ENCODE measurements around the gene NEK11. TPM values are rescaled to one million over a fixed set of nuclear protein-coding genes. Genes with fewer than 3 reads are reported as not detected.

The NEK11 gene
- total RNA-seq, 2 experiments from 2014 or later: 1.6 to 4.2 TPM

- ATAC-seq (ENCODE audit: poor library complexity) (no peak), DNase-seq (no peak)
- Histone ChIP-seq H3K27me3 (ENCODE audit: control insufficient read depth in 1 of 2, insufficient read depth in 2 of 2, low read length in 2 of 2) (no peaks in the 10 kb centered on the region), H3K4me3 (ENCODE audit: low read length) (no peak overlapping the region), H3K9me3 (ENCODE audit: control insufficient read depth in 1 of 2, insufficient read depth in 1 of 2, low read length in 2 of 2) (no peaks in the 10 kb centered on the region), H3K4me1 (ENCODE audit: insufficient read depth, low read length) (no peaks in the 10 kb centered on the region), H3K27ac (ENCODE audit: low read depth in 1 of 2, low read length in 2 of 2) (no peak overlapping the region), H3K36me3 (ENCODE audit: insufficient read depth, low read length) (no peaks in the 10 kb centered on the region)
- CTCF ChIA-PET: no interaction called here
- intact Hi-C loops (cut with DNase I, micrococcal nuclease): no loop called here
- no peaks in the 10 kb centered on the region for H3K4me1 Mint-ChIP-seq (ENCODE audit: low read depth)
- no peak for TF ChIP-seq CTCF (IDR thresholded peaks at IDR 0.05)
- no peaks in the 10 kb centered on the region for H3K9me3 Mint-ChIP-seq
- no peak overlapping the region for H3K27ac Mint-ChIP-seq
- no peak overlapping the region for H3K4me3 Mint-ChIP-seq
- POLR2A ChIA-PET: no interaction called here
- H3K27me3 Mint-ChIP-seq: no peaks in the 10 kb centered on the region
- no peaks in the 10 kb centered on the region for H3K36me3 Mint-ChIP-seq (ENCODE audit: low read depth)
Measured at GRCh38 chr3:131277836-131278497, 251.3 kb downstream of the NEK11 start.

- H3K27ac Mint-ChIP-seq: no peak overlapping the region
- ChIA-PET CTCF (no interaction called here), POLR2A (no interaction called here)
- no peak overlapping the region for H3K4me3 Mint-ChIP-seq
- H3K36me3 Mint-ChIP-seq (ENCODE audit: low read depth): no peaks in the 10 kb centered on the region
- no peak for TF ChIP-seq CTCF (IDR thresholded peaks at IDR 0.05)
- Histone ChIP-seq H3K27ac (ENCODE audit: low read depth in 1 of 2, low read length in 2 of 2) (no peak overlapping the region), H3K36me3 (ENCODE audit: insufficient read depth, low read length) (no peaks in the 10 kb centered on the region), H3K4me3 (ENCODE audit: low read length) (no peak overlapping the region), H3K4me1 (ENCODE audit: insufficient read depth, low read length) (no peaks in the 10 kb centered on the region), H3K9me3 (ENCODE audit: control insufficient read depth in 1 of 2, insufficient read depth in 1 of 2, low read length in 2 of 2) (no peaks in the 10 kb centered on the region), H3K27me3 (ENCODE audit: control insufficient read depth in 1 of 2, insufficient read depth in 2 of 2, low read length in 2 of 2) (no peaks in the 10 kb centered on the region)
- no peaks in the 10 kb centered on the region for H3K27me3 Mint-ChIP-seq
- no peak for DNase-seq
- H3K9me3 Mint-ChIP-seq: no peaks in the 10 kb centered on the region
- intact Hi-C loops (cut with DNase I, micrococcal nuclease): no loop called here
- no peak for ATAC-seq (ENCODE audit: poor library complexity)
- H3K4me1 Mint-ChIP-seq (ENCODE audit: low read depth): no peaks in the 10 kb centered on the region
Measured at GRCh38 chr3:131279577-131279976, 252.9 kb downstream of the NEK11 start.

- Histone ChIP-seq H3K36me3 (ENCODE audit: insufficient read depth, low read length) (no peaks in the 10 kb centered on the region), H3K27me3 (ENCODE audit: control insufficient read depth in 1 of 2, insufficient read depth in 2 of 2, low read length in 2 of 2) (no peaks in the 10 kb centered on the region), H3K9me3 (ENCODE audit: control insufficient read depth in 1 of 2, insufficient read depth in 1 of 2, low read length in 2 of 2) (no peaks in the 10 kb centered on the region), H3K4me3 (ENCODE audit: low read length) (no peak overlapping the region), H3K27ac (ENCODE audit: low read depth in 1 of 2, low read length in 2 of 2) (no peak overlapping the region), H3K4me1 (ENCODE audit: insufficient read depth, low read length) (no peaks in the 10 kb centered on the region)
- intact Hi-C loops (cut with DNase I, micrococcal nuclease): no loop called here
- Mint-ChIP-seq H3K27ac (no peak overlapping the region), H3K4me1 (ENCODE audit: low read depth) (no peaks in the 10 kb centered on the region), H3K27me3 (no peaks in the 10 kb centered on the region), H3K36me3 (ENCODE audit: low read depth) (no peaks in the 10 kb centered on the region), H3K4me3 (no peak overlapping the region), H3K9me3 (no peaks in the 10 kb centered on the region)
- ATAC-seq (ENCODE audit: poor library complexity) (no peak), DNase-seq (no peak)
- ChIA-PET CTCF (no interaction called here), POLR2A (no interaction called here)
- TF ChIP-seq CTCF (IDR thresholded peaks at IDR 0.05): no peak
Measured at GRCh38 chr3:131282379-131282778, 255.7 kb downstream of the NEK11 start.

Data from CD4-positive, alpha-beta T cell (primary cell).